ENCODE results near the gene COL4A1.
"Not testable (repeated sequence)": the region's sequence is repeated elsewhere in the genome, so short reads cannot be mapped to it uniquely, and the experiment has no call there.

Gene COL4A1

DNA sequence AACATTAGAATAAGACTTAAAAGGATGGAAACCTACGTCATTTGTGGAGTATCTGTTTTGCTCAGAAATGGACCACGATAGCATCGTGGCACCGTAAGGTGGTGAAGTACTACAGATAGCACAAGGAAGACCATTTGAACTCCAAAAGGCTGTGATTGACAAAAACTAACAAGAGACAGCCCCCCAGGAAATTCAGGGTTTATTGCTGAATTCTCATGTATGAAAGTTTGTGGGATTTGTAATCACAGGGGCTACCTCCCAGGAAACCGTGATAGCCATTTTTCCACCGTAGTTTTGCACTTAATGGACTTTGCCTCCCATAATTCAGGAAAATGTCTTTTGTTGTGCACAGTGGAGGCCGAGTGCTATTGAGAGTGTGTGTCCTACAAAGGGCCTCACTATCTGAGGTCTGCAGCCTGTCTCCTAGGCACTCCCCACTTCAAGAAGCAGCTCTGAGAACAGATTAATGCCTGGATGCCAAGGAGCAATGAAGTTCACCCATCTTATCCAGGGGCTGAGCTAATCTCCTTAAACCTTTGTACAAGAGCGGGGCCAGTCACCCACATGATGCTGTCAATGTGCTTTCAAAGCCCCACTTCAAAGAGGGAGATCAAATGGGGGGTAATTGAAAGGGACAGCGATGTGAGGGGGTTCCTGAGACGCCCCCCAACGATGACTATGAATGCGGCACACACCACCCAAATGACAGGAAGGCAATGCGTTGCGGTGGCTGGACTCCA, 182.6 kb downstream of the COL4A1 start:
- no peak for DNase-seq

DNA sequence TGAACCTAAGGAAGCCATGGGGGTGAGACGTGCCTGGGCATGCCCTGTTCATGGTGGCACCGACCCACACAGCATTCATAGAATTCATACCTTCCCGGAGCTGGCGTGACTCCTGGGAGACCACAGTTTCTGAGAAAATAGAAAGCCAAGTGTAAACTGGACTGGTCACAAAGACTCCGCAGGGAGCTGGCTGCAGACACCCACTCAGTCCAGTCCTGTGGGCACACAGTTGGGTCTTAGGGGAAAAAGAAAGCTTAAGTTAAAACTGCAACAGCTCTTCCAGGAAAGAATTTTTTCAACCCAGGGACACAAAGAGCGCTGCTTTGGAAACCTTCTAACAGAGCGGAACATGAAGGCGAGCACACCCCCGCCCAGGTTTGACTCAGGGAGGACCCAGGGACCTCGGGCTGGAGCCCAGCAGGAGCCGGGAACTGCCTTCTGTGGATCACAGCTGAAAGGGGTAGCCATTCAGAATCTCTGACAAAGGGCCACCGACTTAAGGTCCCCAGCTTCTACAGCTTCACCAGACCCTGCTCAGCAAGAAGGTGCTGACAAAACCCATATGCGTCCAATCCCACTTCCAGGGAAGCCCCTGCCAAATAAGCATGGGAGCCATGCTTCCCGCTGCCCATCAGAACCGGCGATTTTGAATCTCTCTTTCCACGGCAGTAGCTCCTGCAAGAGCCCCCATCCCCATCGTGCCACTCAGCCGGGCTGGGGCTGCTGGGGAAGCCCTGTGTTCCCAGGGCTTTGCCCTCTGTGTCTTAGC, 183.7 kb downstream of the COL4A1 start:
- no peak for DNase-seq

DNA sequence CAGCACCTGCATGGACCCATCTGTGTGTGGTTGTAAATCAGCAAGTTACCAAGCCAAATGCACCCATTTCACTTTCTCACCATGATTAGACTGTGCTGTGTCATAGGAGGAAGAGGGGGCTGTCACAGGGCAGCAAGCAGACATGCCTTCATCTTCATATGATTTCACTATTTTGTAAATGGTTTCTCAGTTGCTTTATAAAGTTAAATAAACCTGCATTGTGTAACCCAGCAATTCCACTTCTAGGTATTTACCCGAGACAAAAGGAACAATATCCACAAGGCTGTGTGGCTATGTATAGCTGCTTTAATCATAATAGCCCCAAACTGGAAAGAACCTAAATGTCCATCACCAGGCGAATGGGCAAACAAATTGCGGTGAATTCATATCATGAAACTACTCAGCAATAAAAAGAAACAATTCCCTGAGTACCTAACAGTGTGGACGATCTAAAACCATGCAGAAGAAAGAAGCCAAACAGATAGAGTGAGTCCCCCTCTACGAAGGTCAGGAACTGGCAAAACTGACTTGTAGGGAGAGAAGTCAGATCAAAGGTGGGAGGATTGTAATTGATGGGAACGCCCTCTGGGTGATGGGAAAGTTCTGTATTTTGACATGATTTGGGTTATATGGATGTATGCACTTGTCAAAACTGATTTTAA, 185.4 kb downstream of the COL4A1 start:
- no peak for DNase-seq

DNA sequence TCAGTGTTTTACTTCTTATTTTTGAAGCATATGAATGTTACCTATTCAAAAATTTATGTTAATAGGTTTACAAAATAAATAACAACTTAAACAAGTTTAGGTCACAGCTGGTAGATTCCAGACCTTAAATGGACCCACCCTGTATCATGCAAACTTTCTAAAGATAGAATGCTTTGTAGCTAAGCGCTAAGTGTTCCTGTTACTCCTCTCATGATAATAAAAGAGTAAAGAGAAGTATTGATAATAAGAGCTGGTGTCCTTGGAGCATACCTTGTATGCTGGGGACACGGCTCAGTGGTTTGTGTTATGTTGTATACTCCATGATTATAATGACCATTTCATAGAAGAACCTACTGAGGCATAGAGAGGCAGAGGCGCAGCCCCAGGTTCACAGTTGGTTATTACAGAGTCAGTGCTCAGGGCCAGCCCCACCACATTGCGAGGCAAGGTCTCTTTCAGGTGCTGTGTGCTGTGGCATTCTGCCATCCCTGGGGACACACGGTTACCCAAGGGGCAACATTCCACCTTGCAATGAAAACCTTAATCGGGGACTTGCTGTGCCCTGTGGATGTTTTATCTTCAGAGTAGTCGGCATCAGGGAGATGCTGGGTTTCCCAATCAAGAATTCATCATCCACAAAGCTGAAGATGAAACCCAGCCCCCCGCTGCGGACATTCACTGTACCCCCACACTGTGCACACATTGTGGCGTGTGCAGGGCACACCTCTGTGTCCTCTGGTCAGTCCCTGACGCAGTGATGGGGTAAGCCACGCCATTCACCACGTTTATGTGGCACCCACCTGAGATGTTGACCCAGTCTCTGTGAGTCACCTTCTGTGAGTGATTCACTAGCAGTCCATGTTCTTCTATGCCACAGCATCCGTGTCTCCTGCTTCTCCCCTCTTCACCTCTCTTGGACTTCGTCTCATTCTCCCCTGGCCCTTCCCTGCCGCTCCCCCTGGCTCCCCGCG, 186.7 kb downstream of the COL4A1 start:
- no peak for DNase-seq

DNA sequence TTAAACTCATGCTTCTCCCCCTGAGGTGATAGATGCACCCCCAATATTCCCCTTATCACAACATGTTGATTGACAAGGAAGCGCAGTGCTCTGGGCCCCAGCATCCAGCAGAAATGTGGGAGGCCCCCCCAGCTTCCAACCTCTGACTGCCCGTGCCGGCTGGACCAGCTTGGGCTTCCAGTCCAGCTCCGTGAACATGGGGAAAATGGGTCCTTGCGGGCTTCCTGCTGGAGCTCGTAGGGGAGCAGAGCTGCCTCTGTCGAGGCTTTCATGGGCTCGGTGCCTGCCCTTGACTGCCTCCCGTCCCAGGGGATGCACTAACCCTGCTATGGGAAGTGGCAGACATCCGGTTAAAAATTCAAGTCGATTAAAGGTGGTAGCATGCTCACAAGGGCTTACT, 188.9 kb downstream of the COL4A1 start:
- no peak for DNase-seq

DNA sequence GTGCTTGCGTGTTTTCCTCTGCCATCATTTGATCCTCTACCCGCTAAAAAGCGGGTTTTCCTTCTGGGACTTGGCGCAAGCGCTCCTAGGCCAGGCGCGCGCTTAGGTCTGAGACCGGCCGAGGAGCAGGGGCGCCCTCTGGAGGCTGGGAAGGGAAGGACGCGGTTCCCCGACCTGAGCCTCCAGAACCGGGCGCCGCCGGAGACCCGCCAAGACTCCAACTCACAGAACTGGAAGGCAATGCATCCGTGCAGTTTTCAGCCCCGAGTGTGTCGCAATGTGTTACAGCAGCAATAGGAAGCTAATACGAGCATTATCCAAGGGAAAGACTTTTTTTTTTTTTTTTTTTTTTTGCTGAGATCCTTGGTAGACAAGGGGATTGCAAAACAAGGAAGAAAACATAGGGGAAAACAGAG, 190.9 kb downstream of the COL4A1 start:
- DNase-seq = no peak

DNA sequence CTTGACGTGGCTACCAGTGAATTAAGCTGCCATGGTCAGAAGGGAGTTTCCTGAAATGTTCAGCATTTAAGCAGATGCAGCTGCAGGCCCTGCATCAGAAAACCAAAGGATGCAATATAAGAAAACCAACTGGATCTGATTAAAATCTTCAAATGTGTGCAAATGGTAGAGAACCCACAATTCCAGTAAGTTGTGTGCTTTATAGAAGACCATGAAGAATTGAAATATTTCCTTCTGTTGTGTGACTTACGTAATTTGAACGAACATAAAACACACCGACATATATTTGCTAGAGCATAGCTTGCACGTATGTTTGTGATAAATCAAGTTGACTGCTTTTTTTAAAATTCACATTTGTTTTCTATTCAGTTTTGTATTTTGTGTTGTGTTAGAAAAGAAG, 191.4 kb downstream of the COL4A1 start:
- no peak for DNase-seq

DNA sequence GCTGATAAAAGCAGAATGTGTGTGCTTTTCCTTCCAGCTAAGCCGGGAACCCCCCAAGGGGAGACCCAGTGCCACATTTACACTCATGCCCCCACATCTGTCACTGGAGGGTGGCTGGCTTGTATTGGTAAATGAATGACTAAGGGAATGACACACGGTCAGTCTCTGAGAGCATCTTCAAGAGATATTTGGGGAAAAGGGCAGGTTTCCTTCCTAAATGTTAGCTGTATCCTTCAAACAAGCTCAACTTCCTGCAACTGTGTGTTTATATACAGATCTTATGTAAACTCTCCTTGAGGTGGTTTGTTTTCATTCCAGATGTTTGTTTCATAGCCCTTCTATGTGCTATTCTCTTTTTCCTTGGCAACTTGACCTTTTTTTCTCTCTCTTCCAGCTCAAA, 192.6 kb downstream of the COL4A1 start:
- DNase-seq = no peak

DNA sequence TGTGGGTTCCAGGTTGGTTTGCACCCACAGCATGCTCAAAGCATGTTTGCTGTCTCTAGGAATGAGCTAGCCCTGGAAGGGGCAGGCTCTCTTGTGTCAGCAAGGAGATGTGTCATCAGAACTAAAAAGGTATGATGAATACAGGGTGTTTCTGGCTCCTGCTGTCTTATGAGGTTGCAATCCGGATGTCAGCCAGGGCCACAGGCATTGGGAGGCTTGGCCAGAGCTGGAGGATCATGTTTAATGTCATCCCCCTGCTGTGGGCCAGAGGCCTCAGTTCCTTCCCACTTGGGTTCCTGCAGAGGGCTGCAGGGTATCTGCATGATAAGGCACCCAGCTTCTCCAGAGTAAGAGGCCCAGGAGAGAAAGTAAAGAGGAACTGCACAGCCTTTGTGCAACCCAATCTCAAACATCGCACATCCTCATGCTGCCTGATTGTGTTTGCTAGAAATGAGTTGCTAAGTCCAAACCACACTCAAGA, 193.6 kb downstream of the COL4A1 start:
- DNase-seq = no peak

DNA sequence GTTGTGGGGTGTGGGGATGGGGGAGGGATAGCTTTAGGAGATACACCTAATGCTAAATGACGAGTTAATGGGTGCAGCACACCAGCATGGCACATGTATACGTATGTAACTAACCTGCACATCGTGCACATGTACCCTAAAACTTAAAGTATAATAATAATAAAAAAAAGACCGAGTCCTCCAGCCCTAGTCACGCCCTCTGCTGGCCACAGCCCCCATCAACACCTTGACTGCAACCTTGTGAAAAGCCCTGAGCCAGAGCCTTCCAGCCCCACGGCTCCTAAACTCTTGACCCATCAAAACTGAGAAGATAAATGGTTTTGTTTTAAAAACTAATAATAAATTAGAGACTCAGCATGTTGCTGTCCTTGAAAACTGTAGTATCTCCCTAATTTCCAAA, 194.6 kb downstream of the COL4A1 start:
- not testable (repeated sequence) for DNase-seq

DNA sequence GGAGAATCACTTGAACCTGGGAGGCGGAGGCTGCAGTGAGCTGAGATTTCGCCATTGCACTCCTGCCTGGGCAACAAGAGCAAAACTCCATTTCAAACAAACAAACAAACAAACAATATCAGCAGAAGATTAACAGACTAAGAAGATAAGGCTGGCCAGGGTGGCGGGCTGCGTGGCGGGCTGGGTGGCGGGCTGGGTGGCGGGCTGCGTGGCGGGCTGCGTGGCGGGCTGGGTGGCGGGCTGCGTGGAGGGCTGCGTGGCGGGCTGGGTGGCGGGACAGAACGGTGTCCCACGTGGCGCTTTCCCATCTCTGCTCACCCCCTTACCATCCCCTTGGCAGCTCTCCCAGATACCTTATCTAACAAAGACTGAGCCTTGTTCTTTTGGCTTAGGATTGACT, 196.2 kb downstream of the COL4A1 start:
- DNase-seq = no peak

DNA sequence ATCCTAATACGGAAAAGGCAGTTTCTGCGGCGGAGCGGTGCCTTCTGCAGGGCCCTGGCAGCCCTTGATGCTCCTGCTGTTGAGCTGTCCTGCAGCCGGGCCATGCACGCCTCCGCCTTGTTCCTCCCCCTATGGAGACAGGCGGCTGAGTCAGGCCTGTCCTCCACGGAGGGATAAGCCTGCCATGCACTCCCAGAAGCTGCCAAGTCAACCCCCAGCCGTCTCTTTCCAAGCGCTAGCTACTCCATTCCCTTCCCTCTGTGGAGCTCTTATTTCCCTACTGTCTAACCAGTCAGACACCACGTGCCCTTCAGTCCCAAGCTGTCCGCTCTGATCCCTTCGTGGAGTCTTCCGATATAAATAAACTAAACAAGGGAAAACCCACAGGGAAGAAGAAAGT, 197.0 kb downstream of the COL4A1 start:
- peak; percentile 68 for DNase-seq

DNA sequence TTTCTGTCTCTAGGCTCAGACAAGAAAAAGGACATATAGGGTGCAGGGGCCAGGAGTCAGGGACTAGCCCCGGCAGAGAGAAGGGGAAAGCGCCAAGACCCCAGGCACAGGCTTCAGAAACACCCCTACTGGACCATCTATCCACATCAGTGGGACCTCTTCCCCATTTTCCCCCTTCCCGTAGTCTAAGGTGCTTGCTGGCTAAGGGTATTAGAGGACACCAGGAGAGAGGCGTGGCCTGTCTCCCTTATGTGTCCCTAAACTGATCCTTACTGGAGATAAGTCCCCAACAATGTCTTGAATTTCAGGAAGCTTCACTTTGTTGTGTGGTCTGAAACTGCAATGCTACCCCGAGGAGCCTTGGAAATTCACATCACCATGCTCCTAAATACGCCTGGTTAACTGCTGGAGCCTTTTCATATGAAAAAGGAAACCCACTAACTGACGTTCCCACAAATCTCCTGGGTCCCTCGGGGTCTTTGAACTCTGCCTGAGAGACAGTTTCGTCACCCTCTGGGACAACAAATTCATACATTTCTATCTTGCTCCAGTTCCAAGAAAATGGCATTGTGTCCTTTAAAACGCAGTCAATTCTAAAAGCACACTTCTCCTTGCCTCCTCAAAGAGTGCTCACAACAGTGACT, 197.7 kb downstream of the COL4A1 start:
- no peak for DNase-seq

DNA sequence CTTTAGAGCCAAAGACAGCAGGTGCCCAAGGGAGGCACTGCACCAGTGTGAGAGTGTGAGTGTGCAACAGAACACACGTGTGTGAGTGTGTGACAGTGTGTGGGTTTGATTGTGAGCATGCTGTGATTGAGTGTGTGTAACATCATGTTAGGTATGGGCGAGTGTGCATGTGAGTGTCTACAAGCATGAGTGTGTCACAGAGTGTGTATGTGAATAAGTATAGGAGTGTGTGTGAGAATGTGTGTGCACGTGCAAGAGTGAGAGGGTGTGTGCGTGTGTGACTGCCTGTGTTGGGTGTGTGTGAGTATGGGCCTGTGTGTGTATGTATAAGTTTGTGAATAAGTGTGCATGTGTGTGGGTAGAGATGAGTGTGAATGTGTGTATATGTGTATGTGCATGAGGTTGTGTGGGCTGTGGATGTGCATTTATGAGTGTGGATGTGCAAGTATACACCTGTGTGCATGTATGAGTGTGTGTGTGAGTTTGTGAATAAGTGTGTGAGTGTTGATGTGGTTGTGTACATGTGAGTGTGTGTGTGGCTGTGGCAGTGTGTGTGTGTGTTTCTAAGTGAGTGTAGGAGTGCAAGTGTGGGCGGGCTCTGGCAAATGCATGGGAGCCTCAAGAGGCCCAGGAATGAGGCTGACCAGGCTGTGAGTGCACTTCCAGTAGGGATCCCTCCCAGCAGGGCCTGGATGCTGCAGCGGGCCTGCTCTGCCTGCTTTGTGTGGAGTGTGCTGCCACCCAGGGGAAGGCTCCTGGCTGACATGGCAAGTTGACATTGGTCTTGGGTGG, 198.4 kb downstream of the COL4A1 start:
- DNase-seq = peak; percentile 57

DNA sequence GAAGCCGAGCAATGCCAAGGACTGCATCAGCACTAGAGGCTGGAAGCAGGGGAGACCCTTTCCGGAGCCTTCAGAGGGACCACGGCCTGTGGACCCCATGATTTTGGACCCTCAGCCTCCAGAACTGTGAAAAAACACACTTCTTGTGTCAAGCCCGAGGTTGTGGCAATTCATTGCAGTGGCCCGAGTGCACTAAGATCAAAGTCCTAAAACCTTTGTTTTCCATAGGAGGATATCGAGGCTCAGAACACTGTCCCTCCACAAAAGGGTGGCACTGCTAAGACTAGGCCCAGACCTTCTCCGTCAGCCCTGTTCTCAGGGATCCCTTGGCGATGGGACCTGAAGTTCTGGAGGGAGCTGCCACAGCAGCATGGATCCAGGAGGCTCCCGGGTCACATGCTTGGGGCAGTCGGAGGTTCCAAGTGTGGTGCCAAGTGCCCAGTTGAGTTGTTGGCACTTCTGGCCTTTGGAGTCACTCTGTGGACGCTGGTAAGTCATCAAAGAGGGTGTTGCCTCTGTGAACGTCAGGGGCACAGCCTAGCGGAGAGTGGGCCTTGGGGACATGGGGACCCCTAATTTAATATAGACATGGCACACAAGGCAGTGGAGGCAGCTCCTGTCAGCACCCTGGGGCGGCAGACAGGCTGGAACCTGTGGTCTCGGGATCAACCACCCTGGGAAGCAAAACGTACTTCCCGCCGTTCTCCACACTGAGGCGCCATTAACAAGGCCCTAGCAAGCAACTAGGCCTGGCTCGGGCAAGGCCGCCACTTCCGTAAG, 199.2 kb downstream of the COL4A1 start:
- no peak for DNase-seq

DNA sequence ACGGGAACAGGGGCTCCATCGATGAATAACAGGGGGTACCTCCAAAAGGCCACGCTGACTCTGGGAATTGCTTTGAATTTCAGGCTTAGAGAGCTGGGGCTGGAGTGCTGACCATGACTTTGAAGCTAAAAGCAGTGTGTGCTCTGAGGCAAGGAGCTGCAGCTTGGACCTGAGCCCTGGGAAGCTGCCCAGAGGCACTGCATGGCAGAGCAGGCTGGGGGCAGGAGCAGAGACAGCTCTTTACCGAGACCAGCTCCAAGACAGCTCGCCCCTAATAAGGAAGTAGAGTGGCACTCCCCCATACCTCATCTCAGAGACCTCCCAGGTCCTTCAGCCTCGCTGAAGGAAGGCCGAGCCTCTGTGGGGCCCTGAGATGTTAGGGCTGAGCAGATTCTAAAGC, 200.2 kb downstream of the COL4A1 start:
- no peak for DNase-seq

DNA sequence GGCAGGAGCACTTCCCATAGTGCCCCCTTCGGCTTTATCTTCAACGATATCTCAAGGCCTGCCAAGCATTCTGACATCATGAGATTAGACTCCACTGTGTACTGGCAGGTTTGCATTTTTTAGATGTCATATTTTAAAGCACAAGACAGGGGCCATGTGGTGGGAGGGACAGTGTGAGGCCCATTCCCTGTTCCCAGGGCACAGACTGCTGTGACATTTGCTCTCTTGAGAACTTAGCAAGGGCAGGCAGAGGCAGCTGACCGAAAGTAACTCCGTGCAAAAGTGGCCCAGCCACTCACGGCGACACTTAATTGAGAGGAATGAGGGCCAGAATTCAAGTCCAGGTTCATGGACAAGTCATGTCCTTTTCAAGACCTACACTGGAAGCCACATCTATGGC, 201.8 kb downstream of the COL4A1 start:
- DNase-seq = no peak

DNA sequence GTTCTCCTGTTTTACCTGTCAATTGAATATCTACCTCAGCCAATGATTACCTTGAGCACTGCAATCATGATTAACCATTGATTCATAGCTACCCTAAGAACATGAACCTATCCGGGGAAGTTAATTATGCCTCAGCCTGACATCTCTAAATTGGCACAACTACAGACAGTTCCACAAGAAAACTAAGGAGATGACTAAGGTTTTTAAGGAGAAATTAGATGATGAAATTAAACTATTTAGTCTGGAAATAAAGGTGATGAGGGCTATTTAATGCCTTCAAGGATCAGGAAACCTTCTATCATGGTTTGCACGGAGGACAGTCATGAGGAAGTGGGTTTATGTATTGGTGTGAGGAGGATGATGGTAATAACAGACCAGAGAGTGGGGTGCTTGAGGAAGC, 203.4 kb downstream of the COL4A1 start:
- no peak for DNase-seq

DNA sequence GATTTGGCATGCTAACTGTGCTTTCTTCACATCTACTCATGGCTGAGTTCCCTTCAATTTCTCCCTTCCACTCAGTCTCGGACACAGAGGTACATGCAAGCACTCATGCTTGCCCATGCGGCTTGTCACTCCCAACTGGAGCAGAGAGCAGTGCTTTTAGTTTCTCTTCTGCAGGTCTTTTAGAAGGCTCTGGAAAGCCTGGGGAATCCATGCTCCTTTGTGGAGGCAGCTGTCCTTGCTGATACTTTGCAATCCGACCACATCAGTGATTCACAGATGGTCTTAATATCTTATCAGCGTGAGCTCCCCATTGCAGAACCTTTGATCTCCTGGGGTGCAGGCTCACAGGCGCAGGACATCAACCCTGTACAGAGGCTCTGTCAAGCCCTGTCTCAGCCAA, 203.9 kb downstream of the COL4A1 start:
- no peak for DNase-seq

DNA sequence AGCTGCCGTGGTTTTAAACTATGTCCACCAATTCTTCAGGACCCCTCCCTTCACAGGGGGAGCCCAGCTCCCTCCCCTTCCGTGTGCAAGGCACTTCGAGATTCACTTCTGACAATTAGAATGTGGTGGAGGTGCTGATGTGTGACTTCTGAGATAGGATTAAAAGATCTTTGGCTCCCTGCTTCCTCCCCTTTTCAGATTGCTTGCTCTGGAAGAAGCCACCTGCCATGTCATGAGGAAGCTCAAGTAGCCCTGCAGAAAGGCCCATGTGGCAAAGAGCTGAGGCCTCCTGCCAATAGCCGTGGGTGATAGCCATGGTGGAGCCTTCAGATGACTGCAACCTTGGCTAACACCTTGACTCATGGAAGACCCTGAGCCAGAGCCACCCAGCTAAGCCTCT, 204.9 kb downstream of the COL4A1 start:
- DNase-seq = no peak

All from GOT3 (cell line).